ENCODE results near the gene TEPSIN.

- TF ChIP-seq CTCF (IDR thresholded peaks at IDR 0.05; ENCODE audit: insufficient read depth, low read length) = no peak
- TF ChIP-seq GABPA (IDR thresholded peaks at IDR 0.05; ENCODE audit: low read depth) = no peak
Observed at GRCh38 chr17:81194941-81195901, 43.6 kb downstream of the TEPSIN start.
